Neural progenitor cell (in vitro differentiated cells): Measurements from ENCODE around the gene CCNG2. TPM values are rescaled to one million over a fixed set of nuclear protein-coding genes. Genes with fewer than 3 reads are reported as not detected.

Experiments used
- DNase-seq: peaks from one replicate; pipeline ENCODE4 v3.0.0-alpha.2; 2016; ENCODE audit warnings: low spot score
- H2AFZ ChIP-seq: fragments of 200-600 bp; sonication (generic); replicated peaks from 2 replicates; pipeline ENCODE4 v1.6.1; 2016; ENCODE audit warnings: antibody characterized with exemption
- H3F3A ChIP-seq: fragments of 200-600 bp; sonication (generic); 2 replicates; pipeline ENCODE4 v1.6.1; 2016; ENCODE audit warnings: antibody characterized with exemption, low read depth
- H3K27ac ChIP-seq: fragments of 200-600 bp; sonication (generic); 2 replicates; pipeline ENCODE4 v1.5.1; 2016; ENCODE audit warnings: mild to moderate bottlenecking
- H3K27me3 ChIP-seq: fragments of 200-600 bp; sonication (generic); 2 replicates; pipeline ENCODE4 v1.6.1; 2016; ENCODE audit warnings: mild to moderate bottlenecking, moderate library complexity
- H3K36me3 ChIP-seq: fragments of 200-600 bp; sonication (generic); 2 replicates; pipeline ENCODE4 v1.5.1; 2016
- H3K4me1 ChIP-seq: fragments of 200-600 bp; sonication (generic); 2 replicates; pipeline ENCODE4 v1.6.1; 2016; ENCODE audit warnings: mixed run types
- H3K4me2 ChIP-seq: fragments of 200-600 bp; sonication (generic); 2 replicates; pipeline ENCODE4 v1.6.1; 2016
- H3K4me3 ChIP-seq: fragments of 200-600 bp; sonication (generic); 2 replicates; pipeline ENCODE4 v1.5.1; 2016
- H3K79me2 ChIP-seq: fragments of 200-600 bp; sonication (generic); 2 replicates; pipeline ENCODE4 v1.6.1; 2016; ENCODE audit warnings: low read depth
- H3K9ac ChIP-seq: fragments of 200-600 bp; sonication (generic); 2 replicates; pipeline ENCODE4 v1.6.1; 2016
- H3K9me3 ChIP-seq: fragments of 200-600 bp; sonication (generic); 2 replicates; pipeline ENCODE4 v1.5.1; 2016; ENCODE audit warnings: low read depth
- H4K20me1 ChIP-seq: fragments of 200-600 bp; sonication (generic); 2 replicates; pipeline ENCODE4 v1.6.1; 2016; ENCODE audit warnings: low read depth
- H3K27ac Mint-ChIP-seq: 3 replicates; pipeline ENCODE4 v1.8.0; 2021; ENCODE audit warnings: mixed read lengths
- H3K27me3 Mint-ChIP-seq: 2 replicates; pipeline ENCODE4 v1.8.0; 2022; ENCODE audit warnings: low read depth, mild to moderate bottlenecking, inconsistent platforms, moderate library complexity, mixed read lengths; ENCODE audit not compliant: insufficient read depth
- H3K36me3 Mint-ChIP-seq: 3 replicates; pipeline ENCODE4 v1.8.0; 2021; ENCODE audit warnings: mixed read lengths
- H3K4me1 Mint-ChIP-seq: 3 replicates; pipeline ENCODE4 v1.8.0; 2021; ENCODE audit warnings: mixed read lengths
- H3K4me3 Mint-ChIP-seq: 3 replicates; pipeline ENCODE4 v1.8.0; 2021; ENCODE audit warnings: mild to moderate bottlenecking, moderate library complexity, mixed read lengths
- H3K9me3 Mint-ChIP-seq: 3 replicates; pipeline ENCODE4 v1.8.0; 2020; ENCODE audit warnings: mixed read lengths
- EZH2 ChIP-seq: fragments of 200-600 bp; sonication (generic); IDR thresholded peaks from 2 replicates; pipeline ENCODE4 v1.6.1; 2017; ENCODE audit warnings: antibody characterized with exemption, mild to moderate bottlenecking, moderate library complexity
- EZH2phosphoT487 ChIP-seq: fragments of 200-600 bp; sonication (generic); IDR thresholded peaks from 2 replicates; pipeline ENCODE4 v1.6.1; 2017; ENCODE audit warnings: antibody characterized with exemption
- total RNA-seq: library from RNA; depleted of rRNA; stranded (reverse); fragments of >200 nt; gene quantifications from 2 replicates; pipeline ENCODE4 v1.2.3, GENCODE V29; 2015; ENCODE audit warnings: low replicate concordance
- TF ChIP-seq, protein P1 (sequence below): fragments of 200-600 bp; sonication (generic); IDR thresholded peaks from 2 replicates; pipeline ENCODE4 v1.5.1; 2017; ENCODE audit warnings: antibody characterized with exemption, mild to moderate bottlenecking

Gene CCNG2
- total RNA-seq, 1 donor from 2014 or later = 366 TPM

DNA sequence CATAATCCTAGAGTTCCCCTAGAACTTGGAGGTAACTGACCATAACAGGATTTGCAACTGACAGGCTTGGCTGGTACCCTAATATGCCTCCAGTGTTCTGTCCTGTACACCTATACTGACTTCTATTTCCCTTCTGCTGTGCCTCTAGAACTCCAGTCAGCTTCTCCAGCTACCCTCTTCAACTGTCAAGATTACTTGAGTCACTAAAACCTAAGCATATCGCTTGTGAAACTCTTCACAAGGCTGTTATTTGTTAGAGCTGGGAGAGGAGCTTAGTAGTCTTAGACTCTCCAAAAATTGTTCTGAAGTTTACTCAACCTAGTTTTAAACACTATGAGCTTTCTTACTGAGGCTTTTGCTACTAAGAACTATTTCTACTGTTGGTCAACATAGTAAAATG, 52.0 kb downstream of the CCNG2 start:
- DNase-seq = no peak
- H3K36me3 ChIP-seq = no peaks in the 10 kb centered on the region
- no peak overlapping the region for H3K4me2 ChIP-seq
- no peaks in the 10 kb centered on the region for H3K9me3 ChIP-seq
- no peak overlapping the region for H2AFZ ChIP-seq
- TF ChIP-seq, protein P1, sequence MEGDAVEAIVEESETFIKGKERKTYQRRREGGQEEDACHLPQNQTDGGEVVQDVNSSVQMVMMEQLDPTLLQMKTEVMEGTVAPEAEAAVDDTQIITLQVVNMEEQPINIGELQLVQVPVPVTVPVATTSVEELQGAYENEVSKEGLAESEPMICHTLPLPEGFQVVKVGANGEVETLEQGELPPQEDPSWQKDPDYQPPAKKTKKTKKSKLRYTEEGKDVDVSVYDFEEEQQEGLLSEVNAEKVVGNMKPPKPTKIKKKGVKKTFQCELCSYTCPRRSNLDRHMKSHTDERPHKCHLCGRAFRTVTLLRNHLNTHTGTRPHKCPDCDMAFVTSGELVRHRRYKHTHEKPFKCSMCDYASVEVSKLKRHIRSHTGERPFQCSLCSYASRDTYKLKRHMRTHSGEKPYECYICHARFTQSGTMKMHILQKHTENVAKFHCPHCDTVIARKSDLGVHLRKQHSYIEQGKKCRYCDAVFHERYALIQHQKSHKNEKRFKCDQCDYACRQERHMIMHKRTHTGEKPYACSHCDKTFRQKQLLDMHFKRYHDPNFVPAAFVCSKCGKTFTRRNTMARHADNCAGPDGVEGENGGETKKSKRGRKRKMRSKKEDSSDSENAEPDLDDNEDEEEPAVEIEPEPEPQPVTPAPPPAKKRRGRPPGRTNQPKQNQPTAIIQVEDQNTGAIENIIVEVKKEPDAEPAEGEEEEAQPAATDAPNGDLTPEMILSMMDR = no peak
- no peak for TF ChIP-seq EZH2phosphoT487
- no peak for TF ChIP-seq EZH2
- Mint-ChIP-seq H3K27ac (no peak overlapping the region), H3K36me3 (no peaks in the 10 kb centered on the region), H3K4me1 (no peaks in the 10 kb centered on the region), H3K4me3 (no peak overlapping the region), H3K27me3 (peaks cover 4% of the 10 kb centered on the region), H3K9me3 (no peaks in the 10 kb centered on the region)
- no peaks in the 10 kb centered on the region for H4K20me1 ChIP-seq
- H3K4me1 ChIP-seq = no peaks in the 10 kb centered on the region
- H3K27me3 ChIP-seq = no peaks in the 10 kb centered on the region
- H3K4me3 ChIP-seq = no peak overlapping the region
- no peaks in the 10 kb centered on the region for H3K79me2 ChIP-seq
- H3F3A ChIP-seq = no peaks in the 10 kb centered on the region
- H3K27ac ChIP-seq = no peak overlapping the region
- no peak overlapping the region for H3K9ac ChIP-seq

DNA sequence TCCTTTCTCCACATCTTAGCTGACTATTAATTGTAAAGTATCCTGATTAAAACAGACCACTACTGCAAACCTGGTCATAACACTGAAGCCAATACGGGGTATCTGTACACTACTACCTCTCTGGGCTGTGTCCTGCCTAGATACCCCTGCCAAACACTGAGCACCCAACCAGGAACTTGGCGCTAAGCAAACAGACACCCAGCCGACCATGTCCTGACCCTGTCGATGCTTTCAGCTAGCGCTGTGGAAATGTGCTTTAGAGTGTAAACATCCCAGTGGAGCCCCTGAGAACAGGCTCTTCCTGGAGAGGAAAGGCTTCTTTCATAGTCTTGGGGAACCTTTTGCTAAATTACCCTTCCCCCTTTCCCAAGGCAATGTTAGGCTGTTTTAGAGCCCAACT, 52.9 kb downstream of the CCNG2 start:
- no peak overlapping the region for H3K27ac Mint-ChIP-seq
- H2AFZ ChIP-seq = no peak overlapping the region
- no peak overlapping the region for H3K4me2 ChIP-seq
- DNase-seq = no peak
- no peaks in the 10 kb centered on the region for H3K79me2 ChIP-seq
- no peaks in the 10 kb centered on the region for H3K4me1 ChIP-seq
- no peaks in the 10 kb centered on the region for H3F3A ChIP-seq
- no peak overlapping the region for H3K27ac ChIP-seq
- no peaks in the 10 kb centered on the region for H4K20me1 ChIP-seq
- H3K27me3 ChIP-seq = no peaks in the 10 kb centered on the region
- no peak overlapping the region for H3K4me3 ChIP-seq
- H3K27me3 Mint-ChIP-seq = peaks cover 4% of the 10 kb centered on the region
- H3K36me3 Mint-ChIP-seq = no peaks in the 10 kb centered on the region
- no peaks in the 10 kb centered on the region for H3K9me3 ChIP-seq
- no peaks in the 10 kb centered on the region for H3K4me1 Mint-ChIP-seq
- no peak overlapping the region for H3K4me3 Mint-ChIP-seq
- no peaks in the 10 kb centered on the region for H3K36me3 ChIP-seq
- no peaks in the 10 kb centered on the region for H3K9me3 Mint-ChIP-seq
- TF ChIP-seq, protein P1 = no peak
- TF ChIP-seq EZH2phosphoT487 (no peak), EZH2 (no peak)
- no peak overlapping the region for H3K9ac ChIP-seq

DNA sequence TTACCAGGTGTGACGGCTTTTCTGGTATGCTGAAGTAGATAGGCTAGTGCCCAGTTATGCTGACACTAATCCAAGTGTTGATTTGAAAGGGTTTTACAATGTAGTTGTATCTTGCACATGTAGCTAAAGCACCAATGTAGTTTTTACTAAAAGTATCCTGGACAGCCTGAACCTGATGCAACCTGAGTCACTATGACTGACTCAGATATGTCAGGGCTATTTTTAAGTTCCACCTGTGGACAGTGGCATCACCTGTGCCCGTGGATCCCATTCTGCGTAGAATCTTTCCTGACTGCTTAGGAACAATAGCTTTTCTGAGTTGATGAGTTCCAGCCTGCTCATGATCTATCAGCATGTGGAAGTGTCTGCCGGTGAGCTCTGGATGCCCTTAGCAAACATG, 58.1 kb downstream of the CCNG2 start:
- TF ChIP-seq EZH2 = no peak
- no peak for TF ChIP-seq EZH2phosphoT487
- TF ChIP-seq, protein P1 = no peak
- no peaks in the 10 kb centered on the region for H3K4me1 Mint-ChIP-seq
- Histone ChIP-seq H3K4me2 (no peak overlapping the region), H3K4me3 (no peak overlapping the region), H3K9ac (no peak overlapping the region), H3K9me3 (no peaks in the 10 kb centered on the region), H3K79me2 (no peaks in the 10 kb centered on the region), H3K27me3 (no peaks in the 10 kb centered on the region), H3K4me1 (no peaks in the 10 kb centered on the region), H2AFZ (no peak overlapping the region), H3F3A (no peaks in the 10 kb centered on the region), H3K27ac (no peak overlapping the region), H3K36me3 (no peaks in the 10 kb centered on the region), H4K20me1 (no peaks in the 10 kb centered on the region)
- no peak overlapping the region for H3K4me3 Mint-ChIP-seq
- no peak overlapping the region for H3K27ac Mint-ChIP-seq
- DNase-seq = no peak
- H3K27me3 Mint-ChIP-seq = peaks cover 4% of the 10 kb centered on the region
- H3K36me3 Mint-ChIP-seq = no peaks in the 10 kb centered on the region
- no peaks in the 10 kb centered on the region for H3K9me3 Mint-ChIP-seq
